A549 treated with Hydrocortisone at 1 μM for 4 hours (cell line): Measurements from ENCODE around the gene USP7. TPM values are rescaled to one million over a fixed set of nuclear protein-coding genes. Genes with fewer than 3 reads are reported as not detected.

Experiments used
- total RNA-seq: library from RNA; stranded (reverse); fragments of 200-300 nt; extraction: Qiagen RNA extraction; gene quantifications from 5 replicates; pipeline ENCODE4 v1.2.3, GENCODE V29; 2022

Gene USP7
- total RNA-seq = 66.8 to 87.8 TPM (median 81.8 TPM) in 5 replicates

GRCh38 chr16:8963821-8964441 lies at the start of gene USP7:
USP7 (minus strand) TSS chr16:8963906; CDS start chr16:8963285, 621 bp downstream.

GRCh38 chr16:8882041-8882617 lies 81.6 kb downstream of the USP7 start, which contains the start of gene LITAFD:
LITAFD (plus strand) TSS chr16:8882351; CDS start chr16:8884356, 2,005 bp downstream.

GRCh38 chr16:8868416-8869211 lies 95.1 kb downstream of the USP7 start, which contains the start of gene CARHSP1:
CARHSP1 (minus strand) TSS chr16:8869006; CDS start chr16:8859328, 9,678 bp downstream.

Other genes with a start within 250 kb of the USP7 start
- 13.0 to 14.9 TPM (median 13.7 TPM) in 5 replicates for gene TMEM186, start 166.3 kb downstream of the USP7 start, total RNA-seq
- 90.0 to 110 TPM (median 94.2 TPM) in 5 replicates for gene PMM2, start 166.1 kb downstream of the USP7 start, total RNA-seq
- gene CARHSP1, start 94.9 kb downstream of the USP7 start, total RNA-seq = 137 to 155 TPM (median 149 TPM) in 5 replicates
- not detected in 5 replicates for gene LITAFD, start 81.6 kb downstream of the USP7 start, total RNA-seq
- 22.2 to 27.6 TPM (median 24.6 TPM) in 5 replicates for gene HAPSTR1, start 127.7 kb upstream of the USP7 start, total RNA-seq